ENCODE results near the gene SLC35F3.

- TF ChIP-seq CTCF (IDR thresholded peaks at IDR 0.05; ENCODE audit: poor library complexity) (no peak), EZH2 (IDR thresholded peaks at IDR 0.05; ENCODE audit: borderline replicate concordance) (no peak)
These were observed 163.3 kb downstream of the SLC35F3 start for GRCh38 chr1:234067581-234068337.
